Ishikawa (cell line): ENCODE data around the gene EPN2.

ENCODE experiments used
- CEBPB ChIP-seq: IDR thresholded peaks from 2 replicates; pipeline ENCODE4 v1.6.1; 2012
- CREB1 ChIP-seq: IDR thresholded peaks from 2 replicates; pipeline ENCODE4 v1.6.1; 2012; ENCODE audit warnings: low read depth
- EGR1 ChIP-seq: IDR thresholded peaks from 2 replicates; pipeline ENCODE4 v1.6.1; 2012
- EP300 ChIP-seq: IDR thresholded peaks from 2 replicates; pipeline ENCODE4 v1.6.1; 2012; ENCODE audit warnings: borderline replicate concordance
- FOXM1 ChIP-seq: IDR thresholded peaks from 2 replicates; pipeline ENCODE4 v1.6.1; 2012; ENCODE audit warnings: low read depth, borderline replicate concordance
- MAX ChIP-seq: IDR thresholded peaks from 2 replicates; pipeline ENCODE4 v1.6.1; 2012
- NFIC ChIP-seq: IDR thresholded peaks from 2 replicates; pipeline ENCODE4 v1.6.1; 2012
- RAD21 ChIP-seq: IDR thresholded peaks from 2 replicates; pipeline ENCODE4 v1.6.1; 2012; ENCODE audit warnings: low read depth
- REST ChIP-seq: IDR thresholded peaks from 2 replicates; pipeline ENCODE4 v1.6.1; 2012; ENCODE audit warnings: low read depth, mild to moderate bottlenecking
- TAF1 ChIP-seq: IDR thresholded peaks from 2 replicates; pipeline ENCODE4 v1.6.1; 2012; ENCODE audit warnings: low read depth, mild to moderate bottlenecking
- TCF12 ChIP-seq: IDR thresholded peaks from 2 replicates; pipeline ENCODE4 v1.6.1; 2012; ENCODE audit warnings: low read depth
- TEAD4 ChIP-seq: IDR thresholded peaks from 2 replicates; pipeline ENCODE4 v1.6.1; 2012
- USF1 ChIP-seq: IDR thresholded peaks from 2 replicates; pipeline ENCODE4 v1.6.1; 2012
- YY1 ChIP-seq: IDR thresholded peaks from 2 replicates; pipeline ENCODE4 v1.6.1; 2012; ENCODE audit warnings: low read depth

GRCh38 chr17:19310151-19310550 lies 73.0 kb downstream of the EPN2 start:
- TF ChIP-seq RAD21 (no peak), TAF1 (no peak), TCF12 (no peak), FOXM1 (no peak), NFIC (no peak), YY1 (no peak), EP300 (no peak), USF1 (no peak), EGR1 (no peak), REST (no peak), MAX (no peak), CEBPB (no peak), CREB1 (no peak), TEAD4 (no peak)
